Measurements from ENCODE around the gene SETMAR. TPM values are rescaled to one million over a fixed set of nuclear protein-coding genes. Genes with fewer than 3 reads are reported as not detected.
"Not testable (repeated sequence)": the region's sequence is repeated elsewhere in the genome, so short reads cannot be mapped to it uniquely, and the experiment has no call there.

The SETMAR gene
- total RNA-seq, 1 experiment from 2014 or later, result 11.8 TPM

- CTCF ChIA-PET, result no interaction called here
- Mint-ChIP-seq H3K9me3 (ENCODE audit: unreplicated experiment) (no peaks in the 10 kb centered on the region), H3K4me1 (ENCODE audit: low read depth, unreplicated experiment) (peaks cover 18% of the 10 kb centered on the region), H3K36me3 (ENCODE audit: insufficient read depth, unreplicated experiment) (no peaks in the 10 kb centered on the region), H3K4me3 (ENCODE audit: unreplicated experiment) (no peak overlapping the region), H3K27ac (ENCODE audit: unreplicated experiment) (no peak overlapping the region), H3K27me3 (ENCODE audit: insufficient read depth, unreplicated experiment) (no peaks in the 10 kb centered on the region)
- POLR2A ChIA-PET, result no interaction called here
- Histone ChIP-seq H3K36me3 (ENCODE audit: control insufficient read depth, insufficient read depth, low read length) (no peaks in the 10 kb centered on the region), H3K9me3 (no peaks in the 10 kb centered on the region), H3K4me3 (ENCODE audit: low read depth, low read length) (no peak overlapping the region), H3K27me3 (replicated peaks; ENCODE audit: control insufficient read depth, insufficient read depth, low read length) (no peaks in the 10 kb centered on the region), H3K4me1 (0 out of 2 replicates have a peak, but pooled peaks cover 4% of the 10 kb centered on the region)
- no peak for DNase-seq
- BruUV-seq (replicated peaks), result no TSS peak
- intact Hi-C loops (cut with micrococcal nuclease; ENCODE audit: unreplicated experiment), result no loop called here
- no peak for TF ChIP-seq CTCF (IDR thresholded peaks at IDR 0.05; ENCODE audit: insufficient read depth in 1 of 2, low read depth in 1 of 2, low read length in 1 of 2, severe bottlenecking in 1 of 2, unreplicated experiment in 1 of 2)
Observed at GRCh38 chr3:4323246-4324027, 20.3 kb downstream of the SETMAR start.

- CTCF ChIA-PET, result no interaction called here
- Histone ChIP-seq H3K4me1 (no peaks in the 10 kb centered on the region), H3K4me3 (ENCODE audit: low read depth, low read length) (no peak overlapping the region), H3K9me3 (0 out of 2 replicates have a peak, but pooled peaks cover 3% of the 10 kb centered on the region), H3K36me3 (ENCODE audit: control insufficient read depth, insufficient read depth, low read length) (no peaks in the 10 kb centered on the region), H3K27me3 (replicated peaks; ENCODE audit: control insufficient read depth, insufficient read depth, low read length) (no peaks in the 10 kb centered on the region)
- Mint-ChIP-seq H3K36me3 (ENCODE audit: insufficient read depth, unreplicated experiment) (no peaks in the 10 kb centered on the region), H3K9me3 (ENCODE audit: unreplicated experiment) (peaks cover 13% of the 10 kb centered on the region), H3K4me3 (ENCODE audit: unreplicated experiment) (no peak overlapping the region), H3K4me1 (ENCODE audit: low read depth, unreplicated experiment) (peaks cover 5% of the 10 kb centered on the region), H3K27ac (ENCODE audit: unreplicated experiment) (no peak overlapping the region), H3K27me3 (ENCODE audit: insufficient read depth, unreplicated experiment) (no peaks in the 10 kb centered on the region)
- no peak for DNase-seq
- intact Hi-C loops (cut with micrococcal nuclease; ENCODE audit: unreplicated experiment), result no loop called here
- no TSS peak for BruUV-seq (replicated peaks)
- TF ChIP-seq CTCF (IDR thresholded peaks at IDR 0.05; ENCODE audit: insufficient read depth in 1 of 2, low read depth in 1 of 2, low read length in 1 of 2, severe bottlenecking in 1 of 2, unreplicated experiment in 1 of 2), result no peak
- POLR2A ChIA-PET, result no interaction called here
Observed at GRCh38 chr3:4326868-4327267, 23.7 kb downstream of the SETMAR start.

- intact Hi-C loops (cut with micrococcal nuclease; ENCODE audit: unreplicated experiment), result not testable (repeated sequence)
Observed at GRCh38 chr3:4329806-4330205, 26.6 kb downstream of the SETMAR start.

More at GRCh38 chr3:4329806-4330205, 26.6 kb downstream of the SETMAR start:
- H3K27ac Mint-ChIP-seq (ENCODE audit: unreplicated experiment); H3K4me1 Mint-ChIP-seq (ENCODE audit: low read depth, unreplicated experiment); H3K36me3 ChIP-seq (ENCODE audit: control insufficient read depth, insufficient read depth, low read length); DNase-seq; H3K4me3 Mint-ChIP-seq (ENCODE audit: unreplicated experiment); H3K36me3 Mint-ChIP-seq (ENCODE audit: insufficient read depth, unreplicated experiment); POLR2A ChIA-PET; H3K27me3 ChIP-seq (replicated peaks; ENCODE audit: control insufficient read depth, insufficient read depth, low read length); H3K4me3 ChIP-seq (ENCODE audit: low read depth, low read length); H3K27me3 Mint-ChIP-seq (ENCODE audit: insufficient read depth, unreplicated experiment); BruUV-seq (replicated peaks); CTCF ChIA-PET; H3K4me1 ChIP-seq; H3K9me3 ChIP-seq: not testable (repeated sequence)
- H3K9me3 Mint-ChIP-seq (ENCODE audit: unreplicated experiment), result peaks cover 13% of the 10 kb centered on the region
